T-helper 17 cell (primary cell): ENCODE data around the gene RBBP8. TPM values are rescaled to one million over a fixed set of nuclear protein-coding genes. Genes with fewer than 3 reads are reported as not detected.

ENCODE experiments used
- ATAC-seq: fragments of 150-1000 bp; cut with Tn5 transposase; 2 replicates; pipeline ENCODE4 v1.10.0; 2021; ENCODE audit warnings: mild to moderate bottlenecking, moderate library complexity
- DNase-seq, 3 donors: peaks; one replicate each; pipeline versions ENCODE4 v3.0.0 to v3.0.0-alpha.2; 2020 to 2021
- H3K9me3 ChIP-seq: one replicate; pipeline ENCODE4 v1.7.0; 2013; ENCODE audit warnings: low read length, mild to moderate bottlenecking; ENCODE audit not compliant: control insufficient read depth, poor library complexity, severe bottlenecking
- H3K27ac Mint-ChIP-seq: one replicate; pipeline ENCODE4 v1.8.0; 2022; ENCODE audit warnings: mild to moderate bottlenecking, moderate library complexity, mixed read lengths
- H3K27me3 Mint-ChIP-seq: one replicate; pipeline ENCODE4 v1.8.0; 2022; ENCODE audit warnings: mixed read lengths
- H3K36me3 Mint-ChIP-seq: one replicate; pipeline ENCODE4 v1.8.0; 2022; ENCODE audit warnings: low read depth, mixed read lengths
- H3K4me1 Mint-ChIP-seq: one replicate; pipeline ENCODE4 v1.8.0; 2022; ENCODE audit warnings: mild to moderate bottlenecking, mixed read lengths
- H3K4me3 Mint-ChIP-seq: one replicate; pipeline ENCODE4 v1.8.0; 2022; ENCODE audit warnings: mild to moderate bottlenecking, moderate library complexity, mixed read lengths
- total RNA-seq, 4 donors: library from RNA in 2 of 4; stranded (reverse) in 2 of 4; gene quantifications; one replicate each; pipeline ENCODE4 v1.2.3 and lab custom pipeline; 2022 to 2026

The RBBP8 gene
- total RNA-seq, 2 donors from 2014 or later: 3.3 to 3.8 TPM

DNA sequence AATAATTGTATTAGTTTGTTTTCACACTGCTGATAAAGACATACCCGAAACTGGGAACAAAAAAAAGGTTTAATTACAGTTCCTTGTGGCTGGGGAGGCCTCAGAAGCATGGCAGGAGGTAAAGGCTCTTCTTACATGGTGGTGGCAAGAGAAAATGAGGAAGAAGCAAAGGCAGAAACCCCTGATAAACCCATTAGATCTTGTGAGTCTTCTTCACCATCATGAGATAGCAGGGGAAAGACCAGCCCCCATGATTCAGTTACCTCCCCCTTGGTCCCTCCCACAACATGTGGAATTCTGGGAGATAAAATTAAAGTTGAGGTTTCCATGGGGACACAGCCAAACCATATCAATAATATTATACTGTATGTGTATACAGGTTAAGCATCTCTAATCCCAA, 128.9 kb downstream of the RBBP8 start:
- no peaks in the 10 kb centered on the region for H3K9me3 ChIP-seq
- DNase-seq: no peak
- peaks cover 2% of the 10 kb centered on the region for H3K36me3 Mint-ChIP-seq
- H3K27me3 Mint-ChIP-seq: peaks cover 7% of the 10 kb centered on the region
- peaks cover under 1% of the 10 kb centered on the region for H3K4me1 Mint-ChIP-seq
- no peak overlapping the region for H3K4me3 Mint-ChIP-seq
- ATAC-seq: no peak
- no peak overlapping the region for H3K27ac Mint-ChIP-seq

DNA sequence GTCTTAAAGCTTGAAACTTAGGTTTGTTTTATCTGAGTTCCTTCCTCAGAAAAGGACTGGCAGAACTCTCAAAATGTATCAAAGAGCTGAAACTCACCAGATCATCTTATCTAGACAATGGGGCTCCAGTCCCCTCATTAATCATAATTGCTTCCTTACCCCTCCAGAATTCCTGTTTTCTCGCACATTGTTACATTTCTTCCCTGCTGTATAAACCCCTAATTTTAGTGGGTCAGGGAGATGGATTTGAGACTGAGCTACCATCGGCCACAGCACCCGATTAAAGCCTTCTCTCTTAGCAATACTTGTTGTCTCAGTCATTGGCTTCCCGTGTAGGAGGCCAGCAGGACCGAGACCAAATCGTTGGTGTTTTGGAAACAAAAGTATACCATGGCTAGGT, 130.4 kb downstream of the RBBP8 start:
- H3K27me3 Mint-ChIP-seq: peaks cover 7% of the 10 kb centered on the region
- no peak overlapping the region for H3K4me3 Mint-ChIP-seq
- H3K36me3 Mint-ChIP-seq: peaks cover 2% of the 10 kb centered on the region
- no peaks in the 10 kb centered on the region for H3K9me3 ChIP-seq
- H3K4me1 Mint-ChIP-seq: peaks cover 9% of the 10 kb centered on the region
- DNase-seq (no peak), ATAC-seq (no peak)
- H3K27ac Mint-ChIP-seq: no peak overlapping the region

DNA sequence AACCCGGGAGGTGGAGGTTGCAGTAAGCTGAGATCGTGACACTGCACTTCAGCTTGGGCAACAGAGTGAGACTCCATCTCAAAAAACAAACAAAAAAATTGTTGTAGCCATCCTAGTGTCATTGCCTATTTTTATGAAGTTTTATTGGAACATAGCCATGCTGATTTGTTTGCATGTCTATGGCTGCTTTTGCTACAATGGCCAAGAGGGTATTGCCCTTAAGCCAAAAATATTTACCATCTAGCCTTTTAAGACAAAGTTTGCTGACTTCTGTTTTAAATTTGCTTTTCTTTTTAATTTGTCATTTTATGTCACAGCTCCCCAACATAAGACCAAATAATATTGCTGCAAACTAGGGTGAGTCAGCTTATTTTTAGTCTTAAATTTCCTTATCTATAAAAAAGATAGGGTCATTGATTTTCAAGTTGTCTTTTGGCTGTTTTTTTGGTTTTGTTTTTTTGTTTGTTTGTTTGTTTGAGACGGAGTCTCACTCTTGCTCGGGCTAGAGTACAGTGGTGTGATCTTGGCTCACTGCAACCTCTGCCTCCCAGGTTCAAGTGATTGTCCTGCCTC, 132.2 kb downstream of the RBBP8 start:
- H3K27me3 Mint-ChIP-seq: no peaks in the 10 kb centered on the region
- no peak overlapping the region for H3K4me3 Mint-ChIP-seq
- ATAC-seq (no peak), DNase-seq (no peak)
- peaks cover 24% of the 10 kb centered on the region for H3K4me1 Mint-ChIP-seq
- H3K9me3 ChIP-seq: no peaks in the 10 kb centered on the region
- peaks cover 2% of the 10 kb centered on the region for H3K36me3 Mint-ChIP-seq
- no peak overlapping the region for H3K27ac Mint-ChIP-seq

DNA sequence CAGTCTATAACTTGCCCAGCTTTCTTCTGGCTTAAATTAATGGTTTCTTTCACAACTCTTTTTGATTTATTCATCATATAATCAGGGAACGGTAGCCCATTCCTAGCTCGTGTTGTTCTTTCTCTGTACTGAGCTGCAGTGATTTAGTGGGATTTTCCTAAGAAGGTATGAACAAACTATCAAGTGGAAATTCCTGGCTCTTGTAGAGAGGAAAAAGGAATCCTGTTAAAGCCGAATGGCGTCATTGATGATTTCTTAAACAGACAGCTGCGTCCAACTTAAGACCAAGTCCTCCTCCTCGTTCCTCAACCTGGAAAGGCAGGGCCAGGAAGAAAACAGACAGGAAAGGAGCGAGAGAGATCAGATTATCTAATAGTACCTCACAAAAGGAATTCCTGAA, 132.9 kb downstream of the RBBP8 start:
- no peaks in the 10 kb centered on the region for H3K9me3 ChIP-seq
- no peak for ATAC-seq
- H3K4me3 Mint-ChIP-seq: no peak overlapping the region
- DNase-seq: no peak
- peaks cover 2% of the 10 kb centered on the region for H3K36me3 Mint-ChIP-seq
- no peak overlapping the region for H3K27ac Mint-ChIP-seq
- no peaks in the 10 kb centered on the region for H3K27me3 Mint-ChIP-seq
- peaks cover 31% of the 10 kb centered on the region for H3K4me1 Mint-ChIP-seq

DNA sequence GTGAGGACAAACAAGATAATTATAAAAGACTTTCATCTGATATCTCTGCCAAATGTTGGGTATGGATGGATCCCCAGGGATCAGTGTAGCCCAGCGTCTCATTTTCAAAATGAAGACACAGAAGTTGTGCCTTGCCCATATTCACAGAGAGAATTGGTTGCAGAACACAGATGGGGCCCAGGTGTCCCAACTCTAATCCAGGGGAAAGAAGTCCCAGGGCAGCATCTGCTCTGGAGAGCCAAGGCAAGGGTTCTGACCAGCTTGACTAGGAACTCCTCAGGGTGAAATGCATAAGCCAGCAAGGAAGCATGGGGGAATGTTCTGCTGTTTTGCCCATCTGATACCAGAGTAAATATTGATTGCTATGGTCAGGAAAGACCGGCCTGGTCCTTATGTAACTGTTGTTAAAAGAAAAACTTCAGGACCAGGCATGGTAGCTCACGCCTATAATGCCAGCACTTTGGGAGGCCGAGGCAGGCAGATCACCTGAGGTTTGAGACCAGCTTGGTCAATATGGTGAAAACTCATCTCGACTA, 133.4 kb downstream of the RBBP8 start:
- ATAC-seq (no peak), DNase-seq (no peak)
- H3K27me3 Mint-ChIP-seq: no peaks in the 10 kb centered on the region
- H3K27ac Mint-ChIP-seq: no peak overlapping the region
- no peaks in the 10 kb centered on the region for H3K9me3 ChIP-seq
- H3K36me3 Mint-ChIP-seq: peaks cover 2% of the 10 kb centered on the region
- H3K4me3 Mint-ChIP-seq: no peak overlapping the region
- H3K4me1 Mint-ChIP-seq: peaks cover 36% of the 10 kb centered on the region

DNA sequence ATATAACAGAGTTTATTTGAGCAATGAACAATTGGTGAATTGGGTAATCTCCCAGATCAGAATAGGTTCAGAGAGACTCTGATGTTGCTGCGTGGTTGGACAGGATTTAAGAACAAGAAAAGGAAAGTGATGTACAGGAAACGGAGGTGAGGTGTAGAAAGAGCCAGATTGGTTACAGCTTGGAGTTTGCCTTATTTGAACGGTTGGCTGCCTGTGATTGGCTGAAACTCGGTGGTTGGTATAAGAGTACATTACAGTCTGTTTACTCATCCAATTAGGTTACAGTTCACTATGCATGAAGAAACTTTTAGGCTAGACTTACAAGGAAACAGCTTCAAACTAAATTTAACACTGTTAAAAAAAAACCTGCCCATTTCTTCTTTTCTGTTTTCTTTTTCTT, 134.1 kb downstream of the RBBP8 start:
- H3K27ac Mint-ChIP-seq: no peak overlapping the region
- H3K4me1 Mint-ChIP-seq: peaks cover 42% of the 10 kb centered on the region
- ATAC-seq (no peak), DNase-seq (no peak)
- H3K9me3 ChIP-seq: no peaks in the 10 kb centered on the region
- no peak overlapping the region for H3K4me3 Mint-ChIP-seq
- H3K36me3 Mint-ChIP-seq: peaks cover 2% of the 10 kb centered on the region
- H3K27me3 Mint-ChIP-seq: no peaks in the 10 kb centered on the region

DNA sequence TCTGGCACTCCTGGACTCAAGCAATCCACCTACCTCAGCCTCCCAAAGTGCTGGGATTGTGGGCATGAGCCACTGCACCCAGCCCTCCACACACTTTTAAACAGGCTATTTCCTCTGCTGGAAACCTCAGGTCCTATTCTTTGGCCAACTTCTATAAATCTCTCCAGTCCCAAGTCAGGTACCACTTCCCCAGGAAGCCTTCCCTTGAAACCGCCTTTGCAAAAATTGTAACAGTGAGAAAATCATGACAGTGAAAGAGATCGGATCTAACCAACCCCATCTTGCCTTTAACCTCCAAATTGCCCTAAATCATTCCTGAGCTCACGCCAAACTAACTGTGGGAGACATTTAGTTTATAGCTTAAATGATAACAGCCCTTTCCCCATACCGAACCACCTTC, 134.9 kb downstream of the RBBP8 start:
- H3K36me3 Mint-ChIP-seq: peaks cover 2% of the 10 kb centered on the region
- H3K27ac Mint-ChIP-seq: no peak overlapping the region
- H3K9me3 ChIP-seq: no peaks in the 10 kb centered on the region
- peaks cover 45% of the 10 kb centered on the region for H3K4me1 Mint-ChIP-seq
- no peak overlapping the region for H3K4me3 Mint-ChIP-seq
- ATAC-seq (no peak), DNase-seq (no peak)
- no peaks in the 10 kb centered on the region for H3K27me3 Mint-ChIP-seq

DNA sequence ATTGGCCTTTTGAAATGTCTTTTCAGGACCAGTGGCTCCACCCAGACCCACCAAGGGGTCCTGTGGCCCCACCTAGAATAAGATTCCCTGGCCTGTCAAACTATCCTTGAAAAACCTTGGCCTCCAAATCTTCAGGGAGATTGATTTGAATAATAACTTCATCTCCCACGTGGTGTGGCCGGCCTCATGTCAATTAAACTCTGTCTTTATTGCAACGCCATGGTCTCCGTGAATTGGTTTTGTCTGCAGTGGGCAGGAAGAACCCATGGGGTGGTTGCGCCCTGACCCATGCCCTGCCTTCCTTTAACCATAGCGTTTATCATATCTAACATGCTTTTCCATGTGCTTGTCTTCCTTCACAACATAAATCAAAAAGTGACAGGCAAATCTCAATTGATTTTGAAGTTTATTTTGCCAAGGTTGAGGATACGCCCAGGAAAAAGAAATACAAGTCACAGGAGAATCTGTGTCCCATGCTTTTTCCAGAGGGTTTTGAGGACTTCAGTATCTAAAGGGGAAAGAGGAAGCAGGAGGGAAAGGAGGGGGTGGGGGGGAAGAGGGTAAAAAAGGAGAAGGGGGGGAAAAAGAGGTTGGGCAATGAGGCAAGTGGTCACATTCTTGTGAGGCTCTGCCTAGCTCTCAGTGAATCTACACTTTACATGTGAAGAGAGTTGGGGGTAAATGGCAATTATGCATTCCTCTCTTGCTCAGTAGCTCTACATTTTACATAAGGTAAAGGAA, 135.6 kb downstream of the RBBP8 start:
- no peak for ATAC-seq
- H3K27ac Mint-ChIP-seq: peak overlapping the region; percentile 86
- H3K9me3 ChIP-seq: no peaks in the 10 kb centered on the region
- no peak for DNase-seq
- H3K4me1 Mint-ChIP-seq: peaks cover 45% of the 10 kb centered on the region
- no peak overlapping the region for H3K4me3 Mint-ChIP-seq
- H3K36me3 Mint-ChIP-seq: no peaks in the 10 kb centered on the region
- H3K27me3 Mint-ChIP-seq: no peaks in the 10 kb centered on the region

DNA sequence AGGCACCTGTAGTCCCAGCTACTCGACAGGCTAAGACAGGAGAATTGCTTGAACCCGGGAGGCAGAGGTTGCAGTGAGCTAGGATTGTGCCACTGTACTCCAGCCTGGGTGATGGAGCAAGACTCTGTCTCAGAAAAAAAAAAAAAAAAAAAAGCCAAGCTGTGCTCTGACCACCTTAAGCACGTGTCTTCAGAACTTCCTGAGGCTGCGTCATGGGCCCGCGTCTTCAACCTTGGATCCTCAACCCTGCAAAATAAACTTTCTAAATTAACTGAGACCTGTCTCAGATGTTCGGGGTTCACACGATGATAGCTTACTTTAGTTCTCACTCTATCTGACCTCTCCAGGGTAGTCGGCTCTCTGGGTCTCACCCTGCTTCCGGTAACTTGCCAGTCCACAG, 136.4 kb downstream of the RBBP8 start:
- no peaks in the 10 kb centered on the region for H3K27me3 Mint-ChIP-seq
- H3K4me1 Mint-ChIP-seq: peaks cover 47% of the 10 kb centered on the region
- H3K9me3 ChIP-seq: no peaks in the 10 kb centered on the region
- peak overlapping the region; percentile 68 for H3K4me3 Mint-ChIP-seq
- peak; percentile 44 for ATAC-seq
- H3K27ac Mint-ChIP-seq: peak overlapping the region; percentile 86
- H3K36me3 Mint-ChIP-seq: no peaks in the 10 kb centered on the region
- peak in 1 of 3 donors; percentile 9 for DNase-seq

DNA sequence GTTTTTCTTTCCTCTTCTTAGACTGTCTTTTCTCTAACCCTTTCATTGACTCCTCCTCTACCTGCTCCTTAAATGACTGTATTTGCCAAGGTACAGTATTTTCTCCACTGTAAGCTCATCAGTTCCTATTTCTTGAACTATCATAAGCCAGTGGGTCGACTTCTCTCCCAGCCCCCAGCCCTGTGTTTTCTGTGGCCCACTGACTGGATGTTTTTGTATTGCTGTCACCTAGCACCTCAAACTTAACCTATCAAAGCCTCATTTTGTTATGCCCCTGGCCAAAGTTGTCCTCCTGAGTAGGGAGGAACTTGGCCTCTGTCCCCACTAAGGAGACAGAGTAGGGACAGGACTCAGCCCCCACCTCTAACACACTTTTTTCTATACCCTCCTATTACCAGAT, 136.8 kb downstream of the RBBP8 start:
- Mint-ChIP-seq H3K27me3 (no peaks in the 10 kb centered on the region), H3K4me3 (peak overlapping the region; percentile 68), H3K36me3 (no peaks in the 10 kb centered on the region), H3K4me1 (peaks cover 47% of the 10 kb centered on the region), H3K27ac (peak overlapping the region; percentile 86)
- ATAC-seq: no peak
- H3K9me3 ChIP-seq: no peaks in the 10 kb centered on the region
- DNase-seq: no peak

DNA sequence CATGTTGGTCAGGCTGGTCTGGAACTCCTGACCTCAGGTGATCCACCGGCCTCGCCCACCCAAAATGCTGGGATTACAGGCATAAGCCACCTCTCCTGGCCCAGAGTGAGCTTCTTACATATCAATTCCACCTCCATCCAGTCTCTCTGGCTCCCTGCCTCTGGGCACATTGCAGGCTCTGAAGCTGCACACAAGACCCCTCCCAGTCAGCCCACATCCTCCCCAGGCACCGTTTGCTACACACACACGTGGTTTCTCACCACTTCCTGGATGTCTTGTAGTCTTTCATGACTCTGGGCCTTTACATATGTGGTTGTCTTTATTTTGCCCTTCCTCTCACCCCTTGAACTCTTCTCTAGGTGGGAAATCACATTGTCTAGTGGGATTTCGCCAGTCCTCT, 138.2 kb downstream of the RBBP8 start:
- Mint-ChIP-seq H3K27me3 (no peaks in the 10 kb centered on the region), H3K27ac (peak overlapping the region; percentile 93), H3K36me3 (no peaks in the 10 kb centered on the region), H3K4me3 (peak overlapping the region; percentile 83), H3K4me1 (peaks cover 47% of the 10 kb centered on the region)
- DNase-seq (peak; percentile 52 to 62 (median 56)), ATAC-seq (peak; percentile 100)
- H3K9me3 ChIP-seq: no peaks in the 10 kb centered on the region

DNA sequence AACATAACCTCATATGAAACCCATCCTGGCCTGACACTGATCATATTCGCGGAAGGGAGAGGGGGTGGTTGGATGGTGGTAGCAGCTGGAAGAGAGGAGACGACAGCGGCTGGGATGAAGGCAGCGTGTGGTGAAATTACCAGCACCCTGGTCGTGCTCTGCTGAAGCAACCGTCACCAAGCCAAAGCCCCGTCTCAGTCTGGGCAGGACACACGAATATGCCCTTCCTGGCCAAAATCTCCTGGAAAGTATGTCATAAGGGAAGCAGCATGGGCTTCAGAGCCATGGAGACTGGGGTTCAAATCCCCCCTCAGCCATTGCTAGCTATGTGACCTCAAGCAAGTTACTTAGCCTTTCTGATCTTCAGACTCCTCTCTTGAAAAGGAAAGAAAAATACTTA, 139.0 kb downstream of the RBBP8 start:
- H3K4me3 Mint-ChIP-seq: no peak overlapping the region
- no peaks in the 10 kb centered on the region for H3K9me3 ChIP-seq
- peak overlapping the region; percentile 93 for H3K27ac Mint-ChIP-seq
- no peaks in the 10 kb centered on the region for H3K27me3 Mint-ChIP-seq
- H3K36me3 Mint-ChIP-seq: no peaks in the 10 kb centered on the region
- peaks cover 46% of the 10 kb centered on the region for H3K4me1 Mint-ChIP-seq
- no peak for ATAC-seq
- DNase-seq: no peak

DNA sequence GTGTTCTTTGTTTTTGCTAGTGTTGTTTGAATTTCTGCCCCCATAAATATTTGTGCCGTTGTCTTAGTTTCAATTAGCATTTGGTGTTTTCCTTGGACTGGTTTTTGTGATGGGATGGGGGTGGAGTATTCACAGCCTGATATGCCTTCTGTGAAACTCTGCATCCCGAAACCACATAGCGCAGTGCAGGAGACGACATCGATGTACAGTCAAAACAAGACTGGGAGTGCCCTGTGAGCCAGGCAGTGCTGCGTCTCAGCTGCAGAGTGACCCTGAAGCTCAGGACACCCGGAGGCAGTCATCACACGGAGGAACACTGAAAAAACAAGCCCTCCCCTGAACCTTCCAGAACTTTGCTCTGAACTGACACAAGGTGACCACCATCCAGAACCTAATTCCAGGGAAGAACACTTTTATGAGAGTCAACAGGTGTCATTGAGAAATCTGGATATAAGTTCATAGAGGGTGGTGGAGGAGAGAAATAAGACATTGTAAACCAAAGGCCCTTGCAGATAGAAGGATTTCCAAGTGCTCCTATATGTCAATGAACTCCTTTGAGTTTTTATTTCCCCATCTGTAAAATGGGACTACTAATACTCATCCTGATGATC, 141.0 kb downstream of the RBBP8 start:
- Mint-ChIP-seq H3K27ac (no peak overlapping the region), H3K4me3 (no peak overlapping the region), H3K4me1 (peaks cover 36% of the 10 kb centered on the region), H3K36me3 (no peaks in the 10 kb centered on the region), H3K27me3 (no peaks in the 10 kb centered on the region)
- DNase-seq (no peak), ATAC-seq (no peak)
- no peaks in the 10 kb centered on the region for H3K9me3 ChIP-seq
